GM12801 (cell line): ENCODE results near the gene ETFRF1.

Experiments
- TF ChIP-seq, protein P1 (sequence below): IDR thresholded peaks from one replicate; pipeline ENCODE4 v1.5.1; 2011; ENCODE audit warnings: control low read depth; ENCODE audit not compliant: insufficient read length; ENCODE audit errors: extremely low read depth

The ETFRF1 gene, protein sequence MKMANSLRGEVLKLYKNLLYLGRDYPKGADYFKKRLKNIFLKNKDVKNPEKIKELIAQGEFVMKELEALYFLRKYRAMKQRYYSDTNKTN

DNA sequence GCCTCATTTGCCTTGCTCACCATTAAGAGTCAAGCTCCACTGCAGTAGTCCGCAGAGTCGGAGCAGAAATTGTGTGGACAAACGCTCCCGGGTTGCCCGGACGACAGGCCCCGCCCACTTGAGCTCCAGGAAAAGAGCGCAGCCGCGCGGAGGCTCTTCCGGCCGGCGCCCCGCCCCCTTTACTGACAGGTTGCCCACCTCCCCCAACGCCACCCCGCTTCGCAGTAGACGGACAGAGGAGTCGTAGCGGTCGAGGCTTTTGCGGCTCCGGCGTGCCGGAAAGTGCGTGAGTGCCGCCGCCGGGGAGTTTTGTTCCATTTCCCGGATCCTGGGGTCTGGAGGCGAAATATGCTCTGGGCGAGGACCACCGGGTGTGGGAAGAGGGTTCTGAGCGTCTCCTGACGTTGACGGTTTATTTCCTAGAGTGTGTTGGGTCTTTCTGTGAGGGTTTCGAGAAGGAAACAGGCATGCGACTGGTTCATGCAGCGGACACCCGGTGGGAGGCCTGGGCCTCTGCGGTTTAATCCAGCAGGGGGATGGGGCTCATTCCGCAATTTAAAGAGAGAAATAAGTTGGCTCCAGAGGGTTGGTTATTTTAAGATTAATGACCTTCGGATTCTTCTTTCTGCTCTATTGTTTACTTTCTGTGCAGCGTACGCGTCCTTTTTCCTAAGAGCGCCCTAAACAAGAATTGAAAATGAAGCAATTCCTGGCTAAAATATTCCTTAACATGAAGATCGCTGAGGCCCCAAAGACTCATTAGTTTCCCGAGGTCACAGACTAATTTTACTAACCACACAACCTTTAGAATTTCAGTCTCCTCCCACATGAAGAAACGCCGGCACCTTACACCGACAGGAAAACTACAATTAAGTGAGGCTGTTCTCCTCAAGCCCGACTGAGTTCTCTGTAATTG is at the start of gene ETFRF1, which contains the start of gene DNAI7:
Gene ETFRF1 (plus strand): TSS at position 182 of the 916 bp plus-strand sequence. CDS start 8,720 bp downstream, outside the sequence.
Gene DNAI7 (minus strand): TSS at position 105 of the 916 bp plus-strand sequence. CDS start 82 bp downstream, at position 23.
- TF ChIP-seq, protein P1, sequence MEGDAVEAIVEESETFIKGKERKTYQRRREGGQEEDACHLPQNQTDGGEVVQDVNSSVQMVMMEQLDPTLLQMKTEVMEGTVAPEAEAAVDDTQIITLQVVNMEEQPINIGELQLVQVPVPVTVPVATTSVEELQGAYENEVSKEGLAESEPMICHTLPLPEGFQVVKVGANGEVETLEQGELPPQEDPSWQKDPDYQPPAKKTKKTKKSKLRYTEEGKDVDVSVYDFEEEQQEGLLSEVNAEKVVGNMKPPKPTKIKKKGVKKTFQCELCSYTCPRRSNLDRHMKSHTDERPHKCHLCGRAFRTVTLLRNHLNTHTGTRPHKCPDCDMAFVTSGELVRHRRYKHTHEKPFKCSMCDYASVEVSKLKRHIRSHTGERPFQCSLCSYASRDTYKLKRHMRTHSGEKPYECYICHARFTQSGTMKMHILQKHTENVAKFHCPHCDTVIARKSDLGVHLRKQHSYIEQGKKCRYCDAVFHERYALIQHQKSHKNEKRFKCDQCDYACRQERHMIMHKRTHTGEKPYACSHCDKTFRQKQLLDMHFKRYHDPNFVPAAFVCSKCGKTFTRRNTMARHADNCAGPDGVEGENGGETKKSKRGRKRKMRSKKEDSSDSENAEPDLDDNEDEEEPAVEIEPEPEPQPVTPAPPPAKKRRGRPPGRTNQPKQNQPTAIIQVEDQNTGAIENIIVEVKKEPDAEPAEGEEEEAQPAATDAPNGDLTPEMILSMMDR, result no peak

DNA sequence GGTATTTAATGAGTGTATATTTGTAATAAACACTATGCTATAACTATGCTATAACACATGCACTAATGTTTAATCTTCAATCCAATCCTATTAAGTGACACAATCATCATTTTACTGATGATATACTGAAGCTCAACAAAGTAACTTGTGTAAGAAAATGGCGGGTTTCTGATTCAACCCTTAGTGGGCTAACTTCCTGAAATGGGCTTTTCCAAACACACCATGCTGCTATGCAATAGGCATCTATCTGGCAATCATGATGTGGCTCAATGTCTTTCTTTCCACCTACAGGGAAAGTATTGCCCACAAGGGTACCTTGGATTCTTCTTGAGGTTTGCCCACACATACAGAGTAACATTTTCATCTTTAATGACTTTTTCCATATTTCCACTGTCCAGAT is 48.4 kb upstream of the ETFRF1 start:
- TF ChIP-seq, protein P1, result no peak

DNA sequence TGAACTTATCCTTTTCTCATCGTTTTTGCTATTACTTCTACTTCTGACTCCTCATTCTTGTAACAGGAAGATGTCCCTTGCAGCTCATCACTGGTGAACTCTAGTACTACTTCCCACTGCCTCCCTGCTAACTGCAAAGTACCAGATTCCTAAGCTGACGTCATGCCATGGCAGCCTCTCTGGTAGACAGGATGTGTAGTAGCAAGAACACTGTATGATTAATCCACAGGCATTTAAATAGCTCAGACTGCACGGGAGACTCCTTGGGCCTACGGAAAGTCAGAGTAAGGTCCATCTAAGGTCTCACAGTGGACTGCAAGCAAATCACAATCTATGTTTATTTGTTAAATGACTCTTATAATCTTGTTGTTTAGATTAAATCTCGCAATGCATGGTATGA is 43.6 kb upstream of the ETFRF1 start:
- TF ChIP-seq, protein P1, result no peak

DNA sequence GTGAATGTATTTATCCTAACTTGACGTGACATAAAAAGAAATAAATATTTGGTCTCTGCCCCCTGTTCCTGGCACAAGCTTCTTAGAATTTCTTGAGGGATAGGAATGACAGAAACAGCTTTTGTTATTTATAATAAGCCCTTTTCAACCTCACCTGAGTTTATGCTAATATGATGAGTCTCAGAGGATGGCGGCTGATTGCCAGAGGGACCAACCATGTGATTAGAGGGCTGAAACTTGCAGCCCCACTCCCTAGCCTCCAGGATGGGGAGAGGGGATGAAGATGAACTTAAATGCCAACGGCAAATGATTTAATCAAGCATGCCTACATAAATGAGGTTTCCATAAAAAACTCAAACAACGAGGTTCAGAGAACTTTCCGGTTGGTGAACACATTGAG is 43.0 kb upstream of the ETFRF1 start:
- TF ChIP-seq, protein P1, result no peak

DNA sequence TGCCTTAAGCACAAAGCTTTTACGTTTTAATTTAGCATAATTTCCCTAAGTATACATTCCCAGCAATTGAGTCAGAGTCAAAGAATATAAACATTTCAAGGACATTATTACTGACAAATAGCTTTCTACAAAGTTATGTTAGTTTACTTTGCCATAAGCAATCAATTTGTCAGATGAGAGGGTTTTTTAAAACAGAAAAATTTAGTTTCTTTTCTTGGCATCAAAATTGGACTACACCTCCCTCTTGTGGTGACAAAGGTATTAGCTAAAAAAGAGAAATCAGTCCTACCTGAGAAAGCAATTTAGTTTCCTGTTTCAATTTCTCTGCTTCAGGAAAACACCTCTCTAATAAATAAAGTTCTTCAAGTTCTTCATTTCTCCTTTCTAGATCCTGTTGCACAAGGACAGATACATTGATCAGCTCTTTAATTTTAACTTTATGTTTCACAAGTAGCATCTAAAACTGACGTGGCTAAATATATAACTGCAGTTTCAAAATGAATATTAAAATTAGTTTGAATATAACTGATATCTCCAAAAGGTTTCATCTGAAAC is 39.9 kb upstream of the ETFRF1 start:
- TF ChIP-seq, protein P1, result no peak

DNA sequence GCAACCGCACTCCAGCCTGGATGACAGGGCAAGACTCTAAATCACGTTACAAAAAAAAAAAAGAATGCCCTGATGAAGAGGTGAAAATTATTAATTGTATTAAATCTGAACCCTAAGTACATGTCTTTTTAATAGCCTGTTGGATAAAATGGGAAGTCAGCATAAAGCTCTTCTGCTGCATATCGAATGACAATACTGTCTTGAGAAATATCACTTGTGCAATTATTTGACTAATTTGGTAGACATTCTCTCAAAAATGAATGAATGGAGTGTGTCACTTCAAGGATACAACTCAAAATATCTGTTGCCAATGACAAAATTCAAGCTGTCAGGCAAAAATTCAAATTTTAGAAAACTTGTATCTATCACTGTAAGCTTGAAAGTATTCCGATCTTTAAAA is 39.0 kb upstream of the ETFRF1 start:
- TF ChIP-seq, protein P1, result no peak

DNA sequence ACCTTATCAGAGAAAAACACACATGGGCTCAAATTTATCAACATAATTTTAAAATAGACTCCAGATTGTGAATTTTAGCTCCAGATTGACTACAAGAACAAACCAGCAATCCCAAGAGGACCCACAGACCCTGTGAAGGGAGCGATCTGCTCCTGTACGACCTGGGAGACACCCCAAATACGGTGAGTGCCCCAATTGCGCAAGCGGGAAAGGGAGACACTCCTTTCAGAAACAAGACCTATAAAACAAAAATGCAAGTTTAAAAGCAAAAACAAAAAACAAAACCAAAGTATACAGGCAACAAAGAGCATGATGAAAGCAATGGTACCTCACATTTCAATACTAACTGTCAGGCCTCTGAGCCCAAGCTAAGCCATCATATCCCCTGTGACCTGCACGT is 32.2 kb upstream of the ETFRF1 start:
- TF ChIP-seq, protein P1, result no peak
